ENCODE data around the gene SCRN1.
"Not testable (repeated sequence)": the region's sequence is repeated elsewhere in the genome, so short reads cannot be mapped to it uniquely, and the experiment has no call there.

SCRN1 gene

DNA sequence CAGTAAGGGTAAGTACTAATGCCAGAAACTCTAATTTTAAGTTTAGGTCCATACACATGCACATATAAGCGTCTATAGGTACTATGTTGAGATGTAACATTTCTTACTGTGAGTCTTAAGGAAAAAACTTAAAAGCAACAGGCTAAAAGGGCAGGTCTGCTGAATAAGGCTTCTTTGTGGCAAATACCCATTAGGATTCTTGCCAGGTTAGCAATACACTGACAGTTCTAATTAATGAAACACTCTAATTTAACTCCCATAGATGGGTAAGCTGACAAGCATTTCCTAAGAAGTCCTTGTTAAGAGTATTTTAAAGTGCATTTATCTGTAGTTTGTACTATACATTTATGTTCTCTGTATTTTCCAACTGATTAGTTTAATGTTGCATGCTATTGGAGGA lies 14.0 kb downstream of the SCRN1 start:
- Mint-ChIP-seq H3K27me3 (peaks cover 41% of the 10 kb centered on the region), H3K9me3 (no peaks in the 10 kb centered on the region), H3K36me3 (ENCODE audit: insufficient read depth) (no peaks in the 10 kb centered on the region), H3K4me3 (no peak overlapping the region), H3K4me1 (no peaks in the 10 kb centered on the region), H3K27ac (ENCODE audit: low read depth) (no peak overlapping the region)
- ATAC-seq (replicated peaks; ENCODE audit: extremely low read depth, poor library complexity, severe bottlenecking): no peak
- no peak for DNase-seq (ENCODE audit: low spot score in 2 of 2)

DNA sequence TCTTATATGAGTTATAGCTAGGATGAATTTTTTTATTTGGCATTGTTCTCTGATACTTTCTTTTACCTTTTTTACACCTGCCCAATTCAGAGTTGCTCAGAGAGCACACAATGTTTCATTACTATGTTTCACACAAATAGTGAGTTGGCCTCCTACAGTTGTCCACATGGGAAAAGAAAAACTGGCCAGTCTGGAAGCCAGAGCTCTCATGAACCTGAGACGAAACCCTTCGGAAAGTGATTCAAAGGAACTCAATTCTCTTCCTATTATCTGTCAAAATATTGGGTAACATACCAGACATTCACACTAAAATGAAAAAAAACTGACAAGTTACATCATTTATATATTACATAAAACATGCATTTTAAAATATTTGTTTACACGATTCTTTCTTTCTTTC lies 15.3 kb downstream of the SCRN1 start:
- ATAC-seq (replicated peaks; ENCODE audit: extremely low read depth, poor library complexity, severe bottlenecking) (no peak), DNase-seq (ENCODE audit: low spot score in 2 of 2) (no peak)
- H3K4me1 Mint-ChIP-seq: no peaks in the 10 kb centered on the region
- H3K36me3 Mint-ChIP-seq (ENCODE audit: insufficient read depth): no peaks in the 10 kb centered on the region
- no peak overlapping the region for H3K27ac Mint-ChIP-seq (ENCODE audit: low read depth)
- H3K4me3 Mint-ChIP-seq: no peak overlapping the region
- H3K27me3 Mint-ChIP-seq: peaks cover 41% of the 10 kb centered on the region
- H3K9me3 Mint-ChIP-seq: no peaks in the 10 kb centered on the region

DNA sequence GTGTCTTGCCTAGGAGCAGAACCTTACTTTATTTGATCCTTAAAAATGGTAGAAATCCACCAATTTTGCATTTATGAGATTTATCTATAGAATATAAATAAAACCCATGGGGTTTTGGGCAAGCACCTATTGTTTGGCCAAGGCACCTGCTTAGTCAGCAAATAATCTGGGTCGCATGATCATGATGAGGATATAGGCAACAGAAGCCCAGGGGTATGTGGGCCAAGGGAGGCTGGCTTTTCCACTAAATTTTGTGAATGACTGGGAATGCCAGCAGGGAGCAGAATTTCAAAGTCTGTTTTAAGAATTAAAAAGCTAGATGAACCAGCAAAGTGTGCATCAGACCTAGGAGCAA lies 17.3 kb downstream of the SCRN1 start:
- DNase-seq (ENCODE audit: low spot score in 2 of 2) (no peak), ATAC-seq (replicated peaks; ENCODE audit: extremely low read depth, poor library complexity, severe bottlenecking) (no peak)
- Mint-ChIP-seq H3K9me3 (no peaks in the 10 kb centered on the region), H3K27ac (ENCODE audit: low read depth) (no peak overlapping the region), H3K27me3 (peaks cover 61% of the 10 kb centered on the region), H3K4me3 (no peak overlapping the region), H3K36me3 (ENCODE audit: insufficient read depth) (no peaks in the 10 kb centered on the region), H3K4me1 (no peaks in the 10 kb centered on the region)

DNA sequence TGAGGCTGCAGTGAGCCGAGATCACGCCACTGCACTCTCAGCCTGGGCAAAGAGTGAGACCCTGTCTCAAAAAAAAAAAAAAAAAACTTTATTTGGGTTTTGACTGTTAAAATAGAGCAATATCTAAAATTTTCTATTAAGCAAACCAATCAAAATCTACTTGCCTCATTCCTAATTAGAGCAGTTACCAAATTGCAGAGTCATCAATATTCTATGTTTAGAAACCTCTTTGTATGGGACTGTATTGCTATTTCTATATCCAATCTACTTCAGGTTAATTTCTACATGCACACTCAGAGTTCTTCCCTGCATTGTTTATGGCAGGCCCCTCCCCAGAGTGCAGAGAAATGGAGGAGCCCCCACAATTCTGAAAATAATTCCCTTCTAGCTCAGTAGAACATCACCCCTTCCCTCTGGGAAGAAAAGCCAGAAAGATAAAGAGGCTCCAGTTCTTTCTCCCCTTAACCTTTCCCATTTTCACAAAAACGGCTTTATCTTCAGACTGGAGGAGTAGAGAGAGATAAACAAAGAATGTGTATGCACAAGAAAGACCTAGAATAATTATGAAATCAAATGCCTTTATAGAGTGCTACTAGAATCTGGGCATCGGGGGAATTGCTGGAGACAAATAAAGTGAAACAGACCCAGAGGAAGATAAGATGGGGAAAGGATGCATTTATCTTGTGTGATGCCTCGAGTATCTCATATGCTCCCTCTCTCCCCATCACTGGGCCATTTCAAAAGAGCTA lies 17.9 kb downstream of the SCRN1 start:
- Mint-ChIP-seq H3K4me1 (no peaks in the 10 kb centered on the region), H3K9me3 (no peaks in the 10 kb centered on the region), H3K27ac (ENCODE audit: low read depth) (no peak overlapping the region), H3K36me3 (ENCODE audit: insufficient read depth) (no peaks in the 10 kb centered on the region), H3K27me3 (peaks cover 65% of the 10 kb centered on the region), H3K4me3 (no peak overlapping the region)
- DNase-seq (ENCODE audit: low spot score in 2 of 2) (no peak), ATAC-seq (replicated peaks; ENCODE audit: extremely low read depth, poor library complexity, severe bottlenecking) (no peak)

DNA sequence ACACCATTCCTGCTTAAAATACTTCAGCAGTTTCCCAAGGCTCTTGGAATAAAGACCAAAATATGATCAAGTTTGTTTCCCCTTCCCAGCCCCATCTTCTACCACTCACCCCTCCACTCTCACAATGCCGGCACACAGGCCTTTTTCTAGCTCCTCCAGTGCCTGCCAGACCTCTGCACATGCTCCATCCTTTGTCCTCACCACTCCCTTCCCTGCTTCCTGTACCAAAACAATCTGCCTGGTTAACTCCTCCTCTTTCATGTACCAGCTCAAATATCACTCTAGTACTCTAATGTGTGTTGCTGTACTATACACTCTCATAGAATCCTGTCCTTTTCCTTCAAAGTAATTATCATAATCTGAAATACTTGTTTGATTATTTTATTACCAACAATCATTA lies 19.4 kb downstream of the SCRN1 start:
- H3K27me3 Mint-ChIP-seq: peaks cover 68% of the 10 kb centered on the region
- ATAC-seq (replicated peaks; ENCODE audit: extremely low read depth, poor library complexity, severe bottlenecking): no peak
- H3K9me3 Mint-ChIP-seq: no peaks in the 10 kb centered on the region
- DNase-seq (ENCODE audit: low spot score in 2 of 2): no peak
- no peak overlapping the region for H3K4me3 Mint-ChIP-seq
- no peaks in the 10 kb centered on the region for H3K36me3 Mint-ChIP-seq (ENCODE audit: insufficient read depth)
- H3K4me1 Mint-ChIP-seq: no peaks in the 10 kb centered on the region
- H3K27ac Mint-ChIP-seq (ENCODE audit: low read depth): no peak overlapping the region

DNA sequence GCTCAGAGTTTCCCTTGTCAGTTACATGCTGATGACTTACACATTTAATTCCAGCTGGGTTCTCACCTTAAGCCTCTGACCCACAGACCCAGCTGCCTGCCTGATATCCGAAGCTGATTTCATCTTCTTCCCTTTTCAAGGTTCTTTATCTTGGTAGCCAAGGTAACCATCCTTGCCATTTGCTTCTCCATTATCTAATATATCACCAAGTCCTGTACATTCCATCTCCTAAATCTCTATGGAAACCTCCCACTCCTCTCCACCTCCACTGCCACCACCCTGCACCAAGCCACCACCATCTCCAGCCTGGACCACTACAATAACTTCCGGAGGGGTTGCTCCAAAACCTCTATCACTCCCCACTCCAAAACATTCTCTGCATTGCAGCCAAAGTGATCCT lies 19.9 kb downstream of the SCRN1 start:
- Mint-ChIP-seq H3K9me3 (no peaks in the 10 kb centered on the region), H3K27ac (ENCODE audit: low read depth) (no peak overlapping the region), H3K36me3 (ENCODE audit: insufficient read depth) (no peaks in the 10 kb centered on the region), H3K27me3 (peaks cover 73% of the 10 kb centered on the region), H3K4me3 (no peak overlapping the region), H3K4me1 (no peaks in the 10 kb centered on the region)
- no peak for ATAC-seq (replicated peaks; ENCODE audit: extremely low read depth, poor library complexity, severe bottlenecking)
- DNase-seq (ENCODE audit: low spot score in 2 of 2): no peak

DNA sequence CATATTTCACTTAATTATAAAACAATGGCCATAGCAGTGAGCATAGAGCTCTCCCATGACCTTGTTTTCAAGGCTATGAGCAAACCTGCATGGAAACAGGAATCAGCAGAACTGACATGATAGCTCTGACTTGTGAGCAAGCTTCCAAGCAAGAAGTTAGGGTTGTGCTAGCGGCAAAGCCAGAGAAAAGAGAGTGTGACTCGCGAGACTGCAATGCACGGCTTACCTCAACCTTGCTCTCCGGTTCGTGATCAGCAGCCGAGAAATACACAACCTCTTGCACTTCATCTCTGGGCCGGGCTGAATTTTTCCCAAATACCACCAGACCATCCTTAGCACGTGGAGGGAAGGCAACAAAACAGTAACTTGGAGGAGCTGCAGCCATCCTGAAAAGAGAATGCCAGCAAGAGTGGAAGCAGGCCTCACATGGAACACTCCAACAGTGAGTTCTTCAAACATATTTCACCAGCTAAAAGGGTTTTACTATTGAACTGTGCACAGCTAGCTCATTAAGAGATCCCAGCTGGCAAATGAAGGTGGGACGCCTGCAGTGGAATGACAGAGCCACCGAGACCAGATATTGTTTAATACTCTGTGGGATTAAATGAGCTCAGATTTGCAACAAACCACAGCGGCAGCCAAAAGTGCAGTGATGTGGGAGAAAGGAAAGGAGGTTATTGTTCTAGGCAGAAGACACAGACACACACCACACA lies 20.8 kb downstream of the SCRN1 start:
- ATAC-seq (replicated peaks; ENCODE audit: extremely low read depth, poor library complexity, severe bottlenecking) (no peak), DNase-seq (ENCODE audit: low spot score in 2 of 2) (no peak)
- Mint-ChIP-seq H3K27me3 (peaks cover 75% of the 10 kb centered on the region), H3K4me3 (no peak overlapping the region), H3K4me1 (no peaks in the 10 kb centered on the region), H3K36me3 (ENCODE audit: insufficient read depth) (no peaks in the 10 kb centered on the region), H3K27ac (ENCODE audit: low read depth) (no peak overlapping the region), H3K9me3 (no peaks in the 10 kb centered on the region)

DNA sequence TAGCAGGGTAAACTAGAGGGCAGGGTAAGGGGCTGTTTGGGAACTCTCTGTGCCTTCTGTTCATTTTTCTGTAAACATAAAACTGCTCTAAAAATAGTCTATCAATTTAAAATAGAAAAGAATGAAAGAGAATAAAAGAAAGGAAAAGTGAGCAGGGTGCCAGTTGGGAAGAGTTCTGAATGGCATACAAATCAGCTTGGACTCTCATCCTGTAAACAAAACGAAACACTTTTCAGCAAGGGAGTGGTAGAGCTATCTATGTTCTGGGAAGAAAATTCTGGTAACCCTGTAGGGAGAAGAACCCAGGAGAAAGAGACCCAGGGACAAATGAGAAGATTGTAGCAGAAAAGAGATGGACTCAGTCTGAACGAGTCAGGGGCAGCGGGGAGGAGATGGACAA lies 24.6 kb downstream of the SCRN1 start:
- no peaks in the 10 kb centered on the region for H3K9me3 Mint-ChIP-seq
- H3K27ac Mint-ChIP-seq (ENCODE audit: low read depth): no peak overlapping the region
- H3K4me1 Mint-ChIP-seq: no peaks in the 10 kb centered on the region
- H3K27me3 Mint-ChIP-seq: peaks cover 55% of the 10 kb centered on the region
- no peaks in the 10 kb centered on the region for H3K36me3 Mint-ChIP-seq (ENCODE audit: insufficient read depth)
- DNase-seq (ENCODE audit: low spot score in 2 of 2) (no peak), ATAC-seq (replicated peaks; ENCODE audit: extremely low read depth, poor library complexity, severe bottlenecking) (no peak)
- no peak overlapping the region for H3K4me3 Mint-ChIP-seq

DNA sequence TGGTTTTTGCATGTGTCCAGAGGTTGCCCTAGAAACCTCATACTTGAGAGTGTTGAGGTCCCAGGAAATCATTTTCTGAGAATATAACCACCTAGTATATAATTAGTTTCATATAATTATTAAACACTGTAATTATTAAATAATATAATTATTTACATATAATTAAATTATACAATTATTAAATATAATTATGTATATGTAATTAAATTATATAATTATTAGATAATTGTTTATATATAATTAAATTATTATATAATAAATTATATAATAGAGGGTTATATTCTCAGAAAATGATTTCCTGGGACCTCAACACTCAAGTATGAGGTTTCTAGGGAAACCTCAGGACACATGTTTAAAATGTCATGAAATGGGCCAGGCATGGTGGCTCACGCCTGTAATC lies 27.6 kb downstream of the SCRN1 start:
- H3K36me3 Mint-ChIP-seq (ENCODE audit: insufficient read depth): no peaks in the 10 kb centered on the region
- no peak for ATAC-seq (replicated peaks; ENCODE audit: extremely low read depth, poor library complexity, severe bottlenecking)
- no peaks in the 10 kb centered on the region for H3K4me1 Mint-ChIP-seq
- no peak for DNase-seq (ENCODE audit: low spot score in 2 of 2)
- H3K27ac Mint-ChIP-seq (ENCODE audit: low read depth): no peak overlapping the region
- no peak overlapping the region for H3K4me3 Mint-ChIP-seq
- H3K27me3 Mint-ChIP-seq: peaks cover 50% of the 10 kb centered on the region
- no peaks in the 10 kb centered on the region for H3K9me3 Mint-ChIP-seq

DNA sequence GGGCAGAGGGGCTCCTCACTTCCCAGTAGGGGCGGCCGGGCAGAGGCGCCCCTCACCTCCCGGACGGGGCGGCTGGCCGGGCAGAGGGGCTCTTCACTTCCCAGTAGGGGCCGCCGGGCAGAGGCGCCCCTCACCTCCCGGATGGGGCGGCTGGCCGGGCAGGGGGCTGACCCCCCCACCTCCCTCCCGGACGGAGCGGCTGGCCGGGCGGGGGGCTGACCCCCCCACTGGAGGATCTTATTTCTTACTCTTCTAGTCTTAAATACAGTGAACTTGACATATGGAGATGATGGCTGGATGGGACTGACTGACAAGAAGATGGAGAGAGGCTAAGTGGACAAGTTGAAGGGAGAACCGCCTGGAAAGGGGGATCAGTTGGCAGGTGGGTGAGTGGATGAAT lies 28.0 kb downstream of the SCRN1 start:
- H3K27me3 Mint-ChIP-seq: peaks cover 48% of the 10 kb centered on the region
- ATAC-seq (replicated peaks; ENCODE audit: extremely low read depth, poor library complexity, severe bottlenecking); H3K9me3 Mint-ChIP-seq; H3K36me3 Mint-ChIP-seq (ENCODE audit: insufficient read depth); DNase-seq (ENCODE audit: low spot score in 2 of 2); H3K4me1 Mint-ChIP-seq; H3K4me3 Mint-ChIP-seq; H3K27ac Mint-ChIP-seq (ENCODE audit: low read depth): not testable (repeated sequence)

DNA sequence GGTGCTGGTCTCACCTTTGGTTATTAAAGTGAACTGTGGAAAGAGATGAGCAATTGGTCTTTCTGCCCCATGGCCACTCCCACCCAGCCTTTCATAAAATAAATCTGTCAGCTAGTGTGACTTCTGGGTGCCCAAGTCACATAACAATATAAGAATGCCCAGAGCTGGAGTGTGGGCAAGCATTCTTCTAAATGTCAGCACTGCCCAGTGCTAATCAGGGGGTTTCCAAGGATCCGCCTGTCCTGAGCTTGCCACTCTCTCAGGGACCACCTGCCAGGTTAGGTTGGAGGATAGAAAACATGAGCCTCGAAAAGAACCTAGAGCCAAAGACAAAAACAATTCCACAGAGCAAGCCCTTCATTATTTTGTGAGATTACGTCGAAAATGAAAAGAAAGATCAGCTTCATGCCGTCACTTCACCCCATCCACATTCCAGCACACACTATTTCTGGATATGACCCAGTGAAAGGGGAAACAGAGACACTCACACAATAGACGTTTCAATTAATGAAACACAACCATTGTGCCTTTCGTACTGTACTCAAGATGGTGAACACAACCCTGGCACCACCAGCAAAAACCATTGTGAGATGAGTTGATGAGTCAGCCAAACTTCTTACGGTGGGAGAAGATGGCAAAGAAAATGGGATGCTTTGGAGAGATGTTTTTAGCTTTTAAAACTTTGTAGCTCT lies 30.8 kb downstream of the SCRN1 start:
- H3K4me3 Mint-ChIP-seq: no peak overlapping the region
- peaks cover 7% of the 10 kb centered on the region for H3K4me1 Mint-ChIP-seq
- no peaks in the 10 kb centered on the region for H3K36me3 Mint-ChIP-seq (ENCODE audit: insufficient read depth)
- DNase-seq (ENCODE audit: low spot score in 2 of 2): no peak
- no peaks in the 10 kb centered on the region for H3K9me3 Mint-ChIP-seq
- peaks cover 27% of the 10 kb centered on the region for H3K27me3 Mint-ChIP-seq
- ATAC-seq (replicated peaks; ENCODE audit: extremely low read depth, poor library complexity, severe bottlenecking): no peak
- no peak overlapping the region for H3K27ac Mint-ChIP-seq (ENCODE audit: low read depth)

DNA sequence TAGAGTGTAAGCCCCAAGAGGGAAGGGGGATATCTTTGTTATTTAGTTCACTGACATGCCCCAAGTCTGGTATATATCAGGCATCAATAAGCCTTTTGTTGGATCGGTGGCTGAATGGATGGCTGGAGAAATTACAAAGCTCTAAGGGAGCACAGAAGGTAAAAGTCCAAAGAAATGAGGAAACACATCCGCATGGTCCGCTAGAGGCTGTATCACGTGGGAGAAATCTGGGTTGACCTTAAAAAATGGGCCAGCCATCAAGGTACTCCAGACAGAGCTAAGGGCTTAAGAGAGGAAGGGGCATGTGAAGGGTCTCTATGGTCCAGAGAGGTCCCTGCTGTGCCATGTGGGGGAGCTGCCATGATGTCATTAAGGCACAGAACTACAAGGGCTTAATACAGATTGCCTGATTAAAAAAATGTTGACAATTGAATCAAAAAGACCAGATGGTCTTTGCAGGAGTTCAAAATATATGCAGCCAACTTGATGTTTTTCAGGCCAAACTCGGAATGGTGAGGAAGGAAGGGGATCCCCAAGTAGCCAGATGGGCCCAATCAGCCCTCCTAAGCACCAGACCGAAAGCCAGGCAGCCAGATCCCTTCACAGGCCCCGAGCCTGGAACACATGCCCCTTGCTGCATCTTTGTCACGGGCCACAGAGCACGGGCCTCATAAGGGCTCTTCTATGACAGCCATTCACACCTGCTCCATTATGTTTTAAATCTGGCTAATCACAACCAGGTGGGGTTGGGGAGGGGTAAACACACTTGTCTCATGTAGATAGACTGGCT lies 31.9 kb downstream of the SCRN1 start:
- DNase-seq (ENCODE audit: low spot score in 2 of 2) (no peak), ATAC-seq (replicated peaks; ENCODE audit: extremely low read depth, poor library complexity, severe bottlenecking) (no peak)
- Mint-ChIP-seq H3K4me3 (no peak overlapping the region), H3K9me3 (no peaks in the 10 kb centered on the region), H3K36me3 (ENCODE audit: insufficient read depth) (no peaks in the 10 kb centered on the region), H3K27me3 (peaks cover 30% of the 10 kb centered on the region), H3K27ac (ENCODE audit: low read depth) (no peak overlapping the region), H3K4me1 (peaks cover 7% of the 10 kb centered on the region)

All from central memory CD8-positive, alpha-beta T cell (primary cell).